Lower leg skin (tissue), 3 donors: Measurements from ENCODE around the gene BMP7.

Experiments used
- CTCF ChIP-seq, 3 donors: fragments of 450-650 bp; IDR thresholded peaks; one replicate each; pipeline ENCODE4 v1.5.1; 2016; ENCODE audit warnings: antibody characterized with exemption in 3 of 3, mild to moderate bottlenecking in 3 of 3, moderate library complexity in 2 of 3
- POLR2A ChIP-seq, 2 donors: fragments of 450-650 bp; IDR thresholded peaks; one replicate each; pipeline ENCODE4 v1.6.1; 2016 to 2017; ENCODE audit warnings: antibody characterized with exemption in 2 of 2, mild to moderate bottlenecking in 1 of 2, moderate library complexity in 1 of 2

GRCh38 chr20:57291003-57291402, 24.6 kb upstream of the BMP7 start:
- TF ChIP-seq CTCF (IDR thresholded peaks at IDR 0.05) (no peak), POLR2A (IDR thresholded peaks at IDR 0.05) (no peak)
